Tibial nerve (tissue), 4 donors: ENCODE data around the gene ZNF473. TPM values are rescaled to one million over a fixed set of nuclear protein-coding genes. Genes with fewer than 3 reads are reported as not detected.

ENCODE experiments used
- DNase-seq, 2 donors: peaks; one replicate each; pipeline ENCODE4 v3.0.0-alpha.2; 2019; ENCODE audit warnings: low spot score in 2 of 2
- H3K27ac ChIP-seq, 4 donors: fragments of 200-600 bp; sonication (generic) in 3 of 4; one replicate each; pipeline ENCODE4 v1.5.1; 2017 to 2019; ENCODE audit warnings: mild to moderate bottlenecking in 1 of 4
- H3K27me3 ChIP-seq, 2 donors: fragments of 200-600 bp; sonication (generic) in 1 of 2; one replicate each; pipeline versions ENCODE4 v1.5.1 to v1.6.0; 2017 to 2019
- H3K36me3 ChIP-seq, 3 donors: fragments of 200-600 bp; sonication (generic); one replicate each; pipeline ENCODE4 v1.5.1; 2018 to 2019
- H3K4me1 ChIP-seq, 4 donors: fragments of 200-600 bp; sonication (generic) in 3 of 4; one replicate each; pipeline ENCODE4 v1.5.1; 2017 to 2019
- H3K4me3 ChIP-seq, 4 donors: fragments of 200-600 bp; sonication (generic) in 3 of 4; one replicate each; pipeline ENCODE4 v1.5.1; 2017 to 2019; ENCODE audit warnings: mild to moderate bottlenecking in 1 of 4, moderate library complexity in 1 of 4
- H3K9me3 ChIP-seq, 4 donors: fragments of 200-600 bp; sonication (generic) in 3 of 4; one replicate each; pipeline ENCODE4 v1.5.1; 2017 to 2019
- CTCF ChIP-seq, 5 experiments: fragments of 200-600 bp in 3 of 5; fragments of 450-650 bp in 2 of 5; sonication (generic) in 3 of 5; IDR thresholded peaks; one replicate each; pipeline ENCODE4 v1.5.1; 2016 to 2019; ENCODE audit warnings: antibody characterized with exemption in 5 of 5, mild to moderate bottlenecking in 3 of 5, moderate library complexity in 2 of 5
- EP300 ChIP-seq, 2 donors: sonication (generic); formaldehyde crosslinking; IDR thresholded peaks; one replicate each; pipeline ENCODE4 v1.6.1; 2017; ENCODE audit warnings: antibody characterized with exemption in 2 of 2, mild to moderate bottlenecking in 1 of 2
- POLR2A ChIP-seq, 2 donors: fragments of 450-650 bp; IDR thresholded peaks; one replicate each; pipeline ENCODE4 v1.6.1; 2017; ENCODE audit warnings: antibody characterized with exemption in 2 of 2, mild to moderate bottlenecking in 2 of 2, moderate library complexity in 2 of 2
- WGBS, 2 donors: methylation state at CpG; one replicate each; pipeline ENCODE4 v1.1.5; 2018; 5-methylcytosine and 5-hydroxymethylcytosine counted together
- total RNA-seq, 4 donors: library from RNA; depleted of rRNA; stranded (reverse); fragments of >200 nt; gene quantifications; one replicate each; pipeline ENCODE4 v1.1.0, GENCODE V29; 2016

ZNF473 gene
- total RNA-seq, 4 donors from 2014 or later = 8.2 to 25.5 (median 14.3) TPM

- Histone ChIP-seq H3K36me3 (peaks cover 0 to 7% (median 0%) of the 10 kb centered on the region in 3 donors), H3K4me1 (no peaks in the 10 kb centered on the region), H3K27ac (no peak overlapping the region), H3K9me3 (peaks cover 0 to 84% (median 0%) of the 10 kb centered on the region in 4 donors), H3K27me3 (no peaks in the 10 kb centered on the region), H3K4me3 (no peak overlapping the region)
- TF ChIP-seq EP300 (IDR thresholded peaks at IDR 0.05) = no peak
- no peak for TF ChIP-seq POLR2A (IDR thresholded peaks at IDR 0.05)
- TF ChIP-seq CTCF (IDR thresholded peaks at IDR 0.05) = no peak
- WGBS, 2 donors = 79 to 82% methylated on average over 4 of the region's 4 CpGs
- no peak for DNase-seq
Measured at GRCh38 chr19:50053119-50053518, 27.3 kb downstream of the ZNF473 start.

GRCh38 chr19:50058425-50058824 is 32.6 kb downstream of the ZNF473 start:
- H3K27ac ChIP-seq = no peak overlapping the region
- no peak overlapping the region for H3K4me3 ChIP-seq

DNA sequence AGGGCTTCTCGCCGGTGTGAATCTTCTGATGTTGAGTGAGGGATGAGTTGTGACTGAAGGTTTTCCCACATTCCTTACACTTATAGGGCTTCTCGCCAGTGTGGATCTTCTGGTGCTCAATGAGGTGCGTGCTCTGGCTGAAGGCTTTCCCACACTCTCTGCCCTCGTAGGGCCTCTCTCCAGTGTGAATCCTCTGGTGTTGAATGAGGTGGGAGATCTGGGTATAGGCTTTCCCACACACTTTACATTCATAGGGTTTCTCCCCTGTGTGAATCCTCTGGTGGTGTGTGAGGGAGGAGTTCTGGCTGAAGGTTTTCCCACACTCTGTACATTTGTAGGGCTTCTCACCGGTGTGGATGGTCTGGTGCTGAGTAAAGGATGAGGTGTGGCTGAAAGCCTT is 33.2 kb downstream of the ZNF473 start:
- Histone ChIP-seq H3K4me3 (no peak overlapping the region), H3K27me3 (no peaks in the 10 kb centered on the region), H3K27ac (no peak overlapping the region), H3K9me3 (peaks cover 0 to 57% (median 6%) of the 10 kb centered on the region in 4 donors), H3K36me3 (no peaks in the 10 kb centered on the region), H3K4me1 (no peaks in the 10 kb centered on the region)
- no peak for TF ChIP-seq CTCF (IDR thresholded peaks at IDR 0.05)
- TF ChIP-seq EP300 (IDR thresholded peaks at IDR 0.05) = no peak
- no peak for TF ChIP-seq POLR2A (IDR thresholded peaks at IDR 0.05)
- 87 to 95% methylated on average over 6 of the region's 6 CpGs for WGBS, 2 donors
- no peak for DNase-seq

More at GRCh38 chr19:50058425-50058824, 32.6 kb downstream of the ZNF473 start:
- peaks cover 0 to 60% (median 6%) of the 10 kb centered on the region in 4 donors for H3K9me3 ChIP-seq
- no peaks in the 10 kb centered on the region for H3K36me3 ChIP-seq
- WGBS, 2 donors = 91 to 92% methylated on average over 2 of the region's 2 CpGs
- TF ChIP-seq POLR2A (IDR thresholded peaks at IDR 0.05) = no peak
- no peak for TF ChIP-seq CTCF (IDR thresholded peaks at IDR 0.05)
- TF ChIP-seq EP300 (IDR thresholded peaks at IDR 0.05) = no peak
- H3K4me1 ChIP-seq = no peaks in the 10 kb centered on the region
- H3K27me3 ChIP-seq = no peaks in the 10 kb centered on the region
- no peak for DNase-seq

- Histone ChIP-seq H3K27me3 (no peaks in the 10 kb centered on the region), H3K4me3 (no peak overlapping the region), H3K4me1 (no peaks in the 10 kb centered on the region), H3K27ac (no peak overlapping the region), H3K9me3 (peaks cover 0 to 47% (median 6%) of the 10 kb centered on the region in 4 donors), H3K36me3 (no peaks in the 10 kb centered on the region)
- TF ChIP-seq POLR2A (IDR thresholded peaks at IDR 0.05) (no peak), CTCF (IDR thresholded peaks at IDR 0.05) (no peak), EP300 (IDR thresholded peaks at IDR 0.05) (no peak)
- WGBS, 2 donors = 79 to 85% methylated on average over 15 of the region's 15 CpGs
- no peak for DNase-seq
Measured at GRCh38 chr19:50060107-50060506, 34.3 kb downstream of the ZNF473 start.

GRCh38 chr19:50061650-50062049 is 35.8 kb downstream of the ZNF473 start:
- peaks cover 0 to 41% (median 6%) of the 10 kb centered on the region in 4 donors for H3K9me3 ChIP-seq
- H3K4me3 ChIP-seq = no peak overlapping the region
- no peaks in the 10 kb centered on the region for H3K27me3 ChIP-seq
- no peaks in the 10 kb centered on the region for H3K36me3 ChIP-seq
- TF ChIP-seq CTCF (IDR thresholded peaks at IDR 0.05) (no peak), POLR2A (IDR thresholded peaks at IDR 0.05) (no peak), EP300 (IDR thresholded peaks at IDR 0.05) (no peak)
- DNase-seq = no peak
- WGBS, 2 donors = 66 to 77% methylated on average over 5 of the region's 5 CpGs
- no peaks in the 10 kb centered on the region for H3K4me1 ChIP-seq
- H3K27ac ChIP-seq = no peak overlapping the region
